Measurements from ENCODE around the gene LPAR1.

LPAR1 gene

DNA sequence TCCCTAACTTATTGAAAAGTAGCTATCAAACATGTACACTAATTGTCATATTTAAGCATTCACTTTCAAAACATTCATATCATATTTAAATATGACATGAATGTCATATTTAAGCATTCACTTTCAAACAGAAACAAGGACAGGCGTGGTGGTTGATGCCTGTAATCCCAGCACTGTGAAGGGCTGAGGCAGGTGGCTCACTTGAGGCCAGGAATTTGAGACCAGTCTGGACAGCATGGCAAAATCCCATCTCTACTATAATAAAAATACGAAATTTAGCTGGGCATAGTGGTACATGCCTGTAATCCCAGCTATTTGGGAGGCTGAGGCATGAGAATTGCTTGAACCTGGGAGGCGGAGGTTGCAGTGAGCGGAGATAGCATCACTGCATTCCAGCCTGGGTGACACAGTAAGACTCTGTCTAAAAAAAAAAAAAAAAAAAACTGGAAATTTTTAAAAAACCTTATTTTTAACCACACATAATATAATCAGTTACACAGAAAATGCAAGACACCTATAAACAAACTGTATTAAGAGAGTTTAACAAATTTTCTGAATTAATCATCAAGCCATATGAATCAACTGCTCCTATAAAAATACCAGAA, 88.1 kb downstream of the LPAR1 start:
- DNase-seq: no peak

DNA sequence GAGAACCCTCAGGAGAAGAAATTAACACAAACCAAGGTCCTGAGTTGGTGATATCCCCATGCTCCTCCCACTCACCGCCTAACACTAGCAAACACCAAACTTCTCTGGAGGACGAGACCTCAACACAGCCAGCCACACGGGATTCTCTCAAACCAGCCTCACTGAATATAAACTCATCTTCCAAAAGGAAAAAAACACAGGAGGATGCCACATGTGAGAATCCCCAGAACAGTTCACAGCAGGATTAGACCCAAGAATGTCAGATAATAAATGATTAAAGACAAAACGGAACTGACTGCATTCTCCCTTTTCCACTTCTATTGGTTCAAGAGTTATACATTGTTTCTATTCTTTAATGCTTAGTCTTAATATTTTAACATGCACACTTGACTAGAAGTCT, 89.2 kb downstream of the LPAR1 start:
- DNase-seq: no peak

DNA sequence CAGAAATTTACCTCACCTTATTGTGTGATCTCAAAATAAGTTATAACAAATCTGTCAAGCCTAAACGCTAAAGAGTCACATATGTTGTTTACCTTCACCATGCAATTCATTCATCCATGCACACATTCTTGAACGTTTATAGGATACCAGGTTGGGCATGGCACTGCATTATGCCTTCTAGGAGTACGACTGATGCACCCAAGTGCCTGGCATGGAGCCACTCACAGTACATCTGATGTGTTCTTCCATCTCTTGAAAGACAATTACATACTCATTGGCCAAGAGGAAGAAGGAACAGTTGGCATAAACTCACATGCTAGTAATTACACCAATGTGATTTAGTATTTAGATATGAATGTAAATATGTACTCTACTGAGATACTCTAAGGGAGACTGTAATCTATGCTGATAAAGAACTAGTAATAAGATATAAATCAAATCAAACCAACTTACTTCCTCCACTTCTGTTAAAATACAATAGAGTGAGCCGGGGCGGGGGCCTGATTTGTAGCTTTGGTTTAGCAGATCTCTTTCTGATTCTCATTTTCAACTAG, 90.7 kb downstream of the LPAR1 start:
- DNase-seq: no peak

DNA sequence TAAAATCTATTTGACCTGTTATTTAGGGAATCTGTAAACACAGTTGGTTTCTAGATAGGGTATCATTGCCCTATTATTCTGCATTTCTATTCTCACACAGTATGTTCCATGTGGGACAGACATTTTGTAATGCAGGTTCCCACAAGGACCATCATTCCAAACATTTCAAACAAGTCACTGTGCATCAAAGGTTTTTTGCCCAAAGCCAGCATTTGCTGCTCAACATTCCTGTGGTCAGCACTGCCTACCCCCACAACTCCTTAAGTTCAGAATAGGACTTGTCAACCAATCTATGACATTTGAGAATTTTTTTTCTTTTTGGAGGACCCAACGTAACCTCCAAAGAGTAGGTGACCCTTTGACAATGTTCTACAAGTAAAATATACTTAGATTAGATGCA, 95.7 kb downstream of the LPAR1 start:
- DNase-seq: no peak

DNA sequence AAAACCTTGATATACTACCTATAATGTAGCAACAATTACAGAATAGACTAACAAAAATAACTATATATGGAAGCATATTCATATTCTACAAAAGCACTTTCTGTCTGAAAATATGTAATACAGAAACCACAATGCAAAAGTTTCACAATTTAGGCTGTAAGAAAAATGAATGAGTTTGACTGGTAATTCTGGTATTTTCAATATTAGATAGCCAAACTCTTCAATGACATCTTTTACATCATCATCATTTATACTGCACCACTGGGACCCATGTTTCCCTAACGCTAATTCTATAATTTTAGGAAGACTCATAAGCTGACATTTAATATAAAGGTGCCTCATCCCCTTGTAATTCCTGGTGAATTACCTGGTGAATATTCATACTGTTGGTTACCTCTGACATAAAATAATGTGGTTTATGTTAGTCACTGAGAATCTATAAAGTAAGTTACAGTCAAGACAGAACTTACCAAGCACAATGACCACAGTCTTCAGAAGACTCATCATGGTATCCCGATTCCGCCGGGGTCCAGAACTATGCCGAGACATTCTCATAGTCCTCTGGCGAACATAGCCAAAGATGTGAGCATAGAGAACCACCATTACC, 97.2 kb downstream of the LPAR1 start:
- no peak for DNase-seq

DNA sequence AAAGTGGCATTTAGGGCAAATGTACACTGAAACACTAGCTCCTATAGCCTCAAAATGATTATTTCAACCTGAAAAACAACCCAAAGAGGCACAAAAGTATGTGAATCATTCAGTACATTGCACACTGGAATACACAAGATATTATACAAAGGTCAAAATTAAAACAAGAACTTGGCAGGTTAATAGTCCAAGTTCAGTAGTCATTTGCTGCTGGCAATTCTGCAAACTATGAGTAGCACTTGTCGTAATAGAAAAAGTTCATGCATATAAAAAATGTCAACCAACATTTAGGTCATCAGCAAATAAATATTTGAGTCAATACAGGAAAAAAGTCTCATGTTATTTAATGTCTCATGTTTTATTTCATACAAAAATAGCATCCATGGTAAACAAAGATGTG, 98.7 kb downstream of the LPAR1 start:
- no peak for DNase-seq

DNA sequence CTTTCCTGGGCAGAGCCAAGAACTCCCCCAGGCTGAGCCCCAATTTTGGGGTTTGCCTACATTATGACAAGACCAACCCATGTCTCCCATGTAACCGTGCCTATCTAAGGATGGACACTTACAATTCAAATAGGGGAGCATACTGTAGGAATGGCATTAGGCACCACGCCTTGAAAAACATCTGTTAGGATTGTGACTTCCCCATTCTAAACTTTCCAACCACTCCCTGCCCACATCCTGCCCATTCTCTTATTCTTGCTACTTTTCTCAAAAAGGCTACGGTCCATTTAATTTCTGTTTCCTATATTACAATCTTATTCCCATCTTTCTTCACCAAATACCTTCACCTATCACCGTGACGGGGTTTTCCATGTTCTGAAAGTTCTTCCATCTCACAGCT, 99.2 kb downstream of the LPAR1 start:
- no peak for DNase-seq

DNA sequence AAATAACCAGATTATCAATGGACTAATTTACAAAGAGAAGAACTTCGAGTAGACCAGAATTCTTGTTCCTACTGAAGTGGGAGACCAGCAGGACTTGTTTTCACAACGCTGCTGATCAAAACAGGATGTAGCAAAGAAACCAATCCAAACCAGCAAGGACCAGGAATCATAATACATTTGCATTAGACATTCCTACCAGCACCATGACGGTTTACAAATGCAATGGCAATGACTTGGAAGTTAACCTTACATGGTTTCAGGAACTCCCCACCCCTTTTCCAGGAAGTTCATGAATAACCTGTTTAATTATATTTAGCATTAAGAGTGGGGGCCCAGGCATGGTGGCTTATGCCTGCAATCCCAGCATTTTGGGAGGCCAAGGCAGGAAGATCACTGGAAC, 100.0 kb downstream of the LPAR1 start:
- no peak for DNase-seq

DNA sequence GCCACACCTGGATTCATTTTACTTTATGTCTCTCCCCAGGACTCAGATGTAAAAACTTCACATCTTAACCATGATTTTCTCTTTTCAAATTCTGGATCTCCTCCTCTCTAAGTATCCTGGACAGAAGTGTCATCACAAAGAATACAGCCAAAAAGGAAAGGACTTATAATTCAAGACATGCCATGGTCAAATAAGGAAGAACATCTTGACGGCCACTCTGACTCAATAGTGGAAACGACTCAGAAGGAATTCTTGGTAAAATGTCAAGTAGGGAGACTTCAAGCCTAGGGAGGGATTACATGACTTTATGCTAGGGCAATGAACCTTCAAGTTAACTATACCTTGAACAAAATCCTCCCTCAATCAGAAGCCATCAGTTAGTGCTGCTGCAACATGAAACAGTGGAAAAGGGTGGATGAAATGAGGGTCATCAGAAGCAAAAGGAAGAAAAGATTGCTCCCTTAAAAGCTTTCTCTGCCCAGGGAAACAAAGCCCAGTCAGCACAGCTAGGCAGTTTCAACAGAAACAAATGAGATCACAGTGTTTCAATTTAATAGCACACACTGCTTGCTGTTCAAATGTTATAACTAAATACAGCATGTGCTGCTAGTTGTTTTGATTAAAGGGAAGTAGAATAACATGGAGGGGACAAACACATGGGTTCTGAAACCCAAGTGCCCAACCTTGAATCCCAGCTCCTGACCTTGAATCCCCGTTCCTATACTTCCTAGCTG, 101.4 kb downstream of the LPAR1 start:
- no peak for DNase-seq

DNA sequence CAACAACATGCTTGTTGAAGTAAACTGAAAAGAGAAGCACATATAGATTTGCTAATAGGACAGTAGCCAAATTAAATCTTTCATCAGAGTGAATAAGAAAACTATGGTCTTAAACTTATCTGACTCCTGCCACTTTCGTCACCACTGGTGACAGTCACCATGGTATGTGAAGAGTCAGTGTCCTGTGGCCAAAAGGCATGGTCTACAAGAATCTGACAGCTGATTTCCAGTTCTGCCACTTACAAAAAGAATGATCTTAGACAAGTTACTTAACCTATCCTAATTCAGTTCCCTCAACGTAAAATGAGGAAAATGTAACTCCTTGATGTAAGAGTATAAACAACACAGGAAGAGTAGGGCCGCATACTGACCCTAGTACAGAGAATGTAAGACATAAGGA, 102.0 kb downstream of the LPAR1 start:
- DNase-seq: no peak

DNA sequence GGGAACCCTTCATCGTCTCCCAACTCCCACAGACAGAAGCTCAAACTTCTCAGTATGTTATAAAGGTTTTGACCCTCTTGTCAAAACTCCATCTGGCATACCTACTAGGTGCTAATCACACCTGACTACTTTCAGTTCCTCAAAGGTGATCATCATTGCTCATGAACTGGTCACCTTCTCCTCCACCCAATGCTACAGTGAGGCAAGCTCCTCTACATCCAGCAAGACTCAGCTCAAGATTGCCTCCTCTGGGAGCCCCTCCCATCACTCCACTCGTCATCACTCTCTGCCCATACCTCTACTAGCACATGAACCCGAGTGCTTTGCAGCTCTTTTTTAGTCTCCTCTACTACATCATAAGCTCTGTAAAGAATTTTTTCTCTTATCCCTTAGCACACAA, 102.4 kb downstream of the LPAR1 start:
- DNase-seq: no peak

DNA sequence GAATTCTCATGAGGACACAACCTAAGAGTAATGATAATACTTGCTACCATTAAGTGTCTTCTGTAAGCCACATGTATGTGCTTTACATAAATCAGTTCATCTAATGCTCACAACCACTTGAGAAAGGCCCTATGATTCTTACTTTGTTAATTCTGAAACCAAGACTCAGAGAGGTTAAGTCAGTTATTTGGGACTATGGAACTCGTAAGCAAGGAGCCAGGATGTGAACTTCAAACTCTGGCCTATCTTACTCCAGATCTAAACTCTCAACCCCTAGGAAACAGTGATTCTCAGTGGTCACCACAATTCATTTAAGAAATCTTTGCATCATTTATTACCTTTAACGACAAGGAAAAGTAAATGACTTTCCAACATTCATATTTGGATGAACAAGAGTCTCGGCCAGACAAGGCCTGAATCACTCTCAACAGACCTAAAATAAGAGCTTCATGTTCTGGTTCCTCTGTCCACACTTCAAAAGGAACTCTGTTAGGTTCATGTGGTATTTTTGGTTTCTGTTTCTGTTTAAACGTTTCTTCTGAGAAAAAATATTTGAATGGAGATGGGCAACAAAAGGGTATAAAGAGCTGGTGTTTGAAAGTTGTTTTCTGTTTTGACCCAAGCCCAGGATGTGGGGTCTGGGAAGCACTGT, 104.8 kb downstream of the LPAR1 start:
- no peak for DNase-seq

DNA sequence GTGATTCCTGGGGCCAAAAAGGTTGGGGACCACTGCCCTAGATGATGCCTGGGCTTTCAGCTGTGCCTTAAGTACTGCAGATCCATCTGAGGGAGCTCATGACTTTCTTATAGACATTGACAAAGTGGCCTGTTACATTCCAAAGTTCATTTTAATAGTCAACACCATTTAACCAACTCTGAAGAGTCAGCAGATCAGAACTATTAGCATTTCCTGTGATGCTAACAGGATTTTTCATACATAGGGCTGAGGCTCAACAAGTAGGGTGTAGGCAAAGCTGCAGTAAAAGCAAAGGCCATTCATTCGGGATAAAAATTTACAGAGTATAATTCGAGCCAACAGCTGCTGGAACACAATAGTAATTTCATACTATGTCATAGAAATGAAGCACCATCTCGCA, 105.4 kb downstream of the LPAR1 start:
- no peak for DNase-seq

DNA sequence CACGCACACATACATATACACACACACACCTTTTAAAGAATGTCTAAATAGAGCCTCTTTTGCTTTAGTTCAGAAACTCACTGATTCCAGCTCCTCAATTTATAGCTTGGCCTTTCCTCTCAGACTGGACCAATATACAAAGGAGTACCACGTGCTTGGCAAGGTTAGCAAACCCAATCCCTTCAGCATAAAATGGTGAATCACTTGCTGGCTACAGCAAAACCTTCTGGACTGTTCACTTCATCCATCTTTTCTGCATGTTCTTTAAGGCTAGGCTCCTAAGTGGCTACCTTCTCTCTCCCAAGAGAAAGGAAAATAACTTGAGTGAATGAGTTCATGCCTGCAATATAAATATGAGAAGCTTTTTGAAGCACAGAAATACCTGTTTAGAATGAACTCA, 109.7 kb downstream of the LPAR1 start:
- DNase-seq: no peak

DNA sequence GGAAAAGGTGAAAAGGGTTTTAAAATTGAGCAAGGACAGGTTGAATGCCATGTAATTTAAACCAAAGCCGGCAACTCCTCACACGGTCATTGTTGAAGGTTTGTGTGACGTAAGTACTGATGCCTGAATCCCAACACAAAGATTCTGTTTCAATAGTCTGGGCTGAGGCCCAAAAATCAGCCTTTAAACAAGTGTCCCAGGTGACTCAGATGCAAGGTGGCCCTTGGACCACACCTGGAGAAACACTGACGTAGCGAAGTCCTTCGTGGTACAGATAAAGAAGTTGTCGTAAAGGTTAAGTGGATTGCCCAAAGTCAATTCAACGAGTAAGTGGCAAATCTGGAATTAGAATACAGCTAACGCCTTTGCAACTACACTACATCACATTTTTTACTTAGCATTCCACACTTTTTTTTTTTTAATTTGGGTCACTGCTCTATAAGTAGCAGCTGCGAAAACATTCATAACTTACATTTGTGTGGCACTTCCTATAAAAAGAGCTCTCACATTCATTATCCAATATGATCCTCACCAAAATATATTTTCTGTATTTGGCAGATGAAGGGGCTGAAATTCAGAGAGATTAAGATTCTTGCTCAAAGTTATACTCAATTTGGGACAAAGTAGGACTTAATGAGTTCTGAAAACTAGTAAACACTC, 111.3 kb downstream of the LPAR1 start:
- DNase-seq: no peak

DNA sequence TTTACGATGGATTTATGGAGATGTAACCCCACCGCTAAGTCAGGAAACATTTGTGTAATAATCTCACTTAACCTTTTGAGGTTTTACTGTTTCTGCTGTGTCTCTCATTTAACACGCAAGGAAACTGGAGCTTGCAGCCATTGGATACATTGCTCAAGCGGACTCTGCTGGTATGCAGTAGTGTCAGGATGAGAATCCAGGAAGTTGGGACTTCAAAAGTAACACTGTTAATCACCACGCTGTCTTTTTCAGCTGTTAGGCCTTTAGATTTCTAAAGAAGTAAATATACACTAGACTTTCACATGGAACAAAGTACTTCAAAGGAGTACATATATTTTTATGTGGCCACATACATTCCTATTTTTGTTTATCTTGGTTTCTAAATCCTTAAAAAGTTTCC, 114.7 kb downstream of the LPAR1 start:
- no peak for DNase-seq

DNA sequence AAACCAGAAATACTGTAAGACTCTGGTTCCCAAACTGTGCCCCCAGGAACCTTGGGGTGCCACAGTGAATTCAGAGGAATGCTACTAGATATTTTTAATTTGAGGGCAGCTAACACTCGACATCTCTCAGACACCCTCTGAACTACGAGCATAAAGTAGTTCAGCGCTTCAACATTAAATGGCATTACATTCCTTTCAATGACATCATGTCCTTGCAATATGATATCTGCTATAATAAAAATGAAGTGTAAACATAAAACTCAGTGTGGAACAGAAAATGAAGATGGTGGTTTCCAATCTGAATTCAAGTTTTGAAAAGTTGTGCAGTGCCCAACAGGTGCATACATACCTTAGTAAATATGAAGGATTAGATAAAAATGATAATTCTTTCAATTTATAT, 116.1 kb downstream of the LPAR1 start:
- DNase-seq: no peak

DNA sequence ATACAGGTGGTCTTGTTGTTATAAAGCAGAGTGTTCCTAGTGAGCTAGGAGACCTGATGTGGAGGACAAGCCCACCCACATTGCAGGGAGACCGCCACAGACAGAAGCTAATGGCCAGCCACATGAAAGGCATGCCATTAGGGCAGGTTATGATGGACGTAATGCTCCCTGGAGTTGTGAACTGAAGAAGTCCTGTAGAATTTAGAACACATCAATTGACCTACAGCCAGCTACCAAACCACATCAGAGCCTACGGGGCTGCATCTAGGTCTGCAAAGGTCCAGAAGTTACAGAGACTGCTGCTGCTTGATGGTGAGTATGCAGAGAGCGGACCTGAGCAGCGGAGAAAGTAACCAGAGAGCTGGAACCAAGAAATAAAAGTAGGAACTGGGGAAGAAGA, 116.6 kb downstream of the LPAR1 start:
- DNase-seq: no peak

DNA sequence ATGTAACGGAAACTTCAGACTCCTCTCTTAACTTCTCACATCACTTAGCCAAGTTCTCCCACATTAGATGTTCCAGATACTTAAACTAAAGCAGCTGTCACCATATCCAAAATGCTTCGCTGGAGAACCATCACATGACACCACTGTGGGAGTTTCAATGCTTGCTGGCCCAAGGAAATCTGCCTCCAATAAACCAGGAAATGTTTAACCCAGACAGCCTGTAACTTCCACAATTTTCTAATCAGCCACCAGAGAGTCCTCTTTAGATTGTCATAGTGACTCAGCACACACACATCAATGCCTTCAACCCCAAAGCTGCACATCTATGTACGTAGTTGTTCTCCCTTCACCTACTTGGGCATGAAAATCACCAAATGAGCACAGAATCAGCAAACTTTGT, 118.7 kb downstream of the LPAR1 start:
- DNase-seq: no peak

DNA sequence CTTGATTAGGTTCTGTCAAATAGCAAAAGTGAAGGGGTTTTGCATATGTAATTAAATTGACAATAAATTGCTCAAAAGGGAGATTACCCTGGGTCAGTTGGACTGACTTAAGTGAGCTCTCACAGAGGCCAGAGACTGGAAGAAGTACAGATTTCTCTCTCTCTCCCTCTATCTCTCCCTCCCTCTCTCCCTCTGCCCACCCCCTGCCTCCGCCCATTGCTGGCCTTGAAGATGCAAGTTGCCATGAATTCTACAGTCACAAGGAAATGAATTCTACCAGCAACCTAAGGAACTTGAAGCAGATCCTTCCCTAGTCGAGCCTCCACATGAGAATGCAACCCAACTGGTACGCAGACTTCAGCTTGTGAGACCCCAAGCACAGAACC, 119.2 kb downstream of the LPAR1 start:
- no peak for DNase-seq

DNA sequence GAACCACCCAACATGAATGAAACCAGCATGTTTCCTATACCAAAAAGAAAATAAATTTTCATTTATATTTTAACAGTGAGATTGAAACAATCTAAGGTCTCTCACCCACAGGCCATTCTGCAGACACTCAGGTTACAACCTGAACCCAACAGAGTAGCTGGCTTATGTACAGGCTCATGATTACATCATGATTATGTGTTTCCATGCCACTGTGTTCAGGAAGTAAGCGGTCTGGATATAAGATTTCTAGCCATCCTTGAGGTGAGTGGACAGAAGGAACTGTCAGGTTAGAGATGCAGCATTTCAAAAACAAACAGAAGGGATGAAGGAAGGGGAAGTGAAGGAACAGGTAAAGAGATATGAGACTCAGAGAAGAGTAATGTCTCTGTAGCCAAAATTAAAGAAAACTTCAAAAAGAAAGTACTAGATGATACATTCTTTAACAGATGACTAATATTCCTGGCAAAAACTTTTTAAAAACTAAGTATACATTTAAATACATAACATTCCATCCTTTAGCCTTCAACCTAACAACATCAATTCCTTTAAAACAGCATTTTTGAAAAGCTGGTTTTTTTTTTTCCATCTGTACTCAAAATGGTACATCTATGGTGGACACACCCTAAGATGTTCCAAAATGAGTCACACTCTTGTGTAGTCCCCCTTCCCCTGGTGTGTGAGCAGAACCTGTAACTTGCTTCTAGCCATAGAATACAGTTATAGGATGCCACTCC, 119.8 kb downstream of the LPAR1 start:
- DNase-seq: no peak

DNA sequence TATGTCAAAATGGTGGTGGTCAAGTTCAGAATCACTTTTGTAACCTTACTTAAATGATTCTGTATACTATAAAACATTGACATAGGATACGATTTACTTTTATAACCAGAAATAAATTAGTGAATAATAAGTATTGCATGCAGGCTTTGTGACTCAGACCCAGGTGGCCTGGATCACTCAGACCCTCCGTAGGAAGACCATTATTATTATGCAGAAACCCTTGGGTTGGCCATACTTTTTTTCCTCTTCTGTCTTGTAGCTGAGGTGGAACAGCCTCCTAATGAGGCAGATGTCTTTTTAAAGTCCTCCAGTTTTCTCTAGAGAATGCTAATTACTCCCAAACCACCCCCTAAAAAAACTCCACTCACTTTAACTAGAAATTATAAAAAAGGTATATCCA, 121.9 kb downstream of the LPAR1 start:
- DNase-seq: no peak

Data from NCI-H345 (cell line).